Smooth muscle cell (in vitro differentiated cells): ENCODE measurements around the gene DEK. TPM values are rescaled to one million over a fixed set of nuclear protein-coding genes. Genes with fewer than 3 reads are reported as not detected.

Source experiments
- DNase-seq: peaks from one replicate; lab custom pipeline; 2025; ENCODE audit not compliant: unreplicated experiment; lab: John Stamatoyannopoulos, UW
- H2AFZ ChIP-seq: fragments of 200-600 bp; sonication (generic); 2 replicates; pipeline ENCODE4 v1.6.0; 2016; ENCODE audit warnings: antibody characterized with exemption, low read depth, mild to moderate bottlenecking
- H3F3A ChIP-seq: fragments of 200-600 bp; sonication (generic); 2 replicates; pipeline ENCODE4 v1.6.0; 2017; ENCODE audit warnings: antibody characterized with exemption, low read depth
- H3K27ac ChIP-seq: fragments of 200-600 bp; sonication (generic); 2 replicates; pipeline ENCODE4 v1.5.1; 2016; ENCODE audit warnings: low read depth, mild to moderate bottlenecking
- H3K27me3 ChIP-seq: fragments of 200-600 bp; sonication (generic); 2 replicates; pipeline ENCODE4 v1.6.1; 2016; ENCODE audit warnings: low read depth, mild to moderate bottlenecking
- H3K36me3 ChIP-seq: fragments of 200-600 bp; sonication (generic); 2 replicates; pipeline ENCODE4 v1.5.1; 2016; ENCODE audit warnings: low read depth
- H3K4me1 ChIP-seq: fragments of 200-600 bp; sonication (generic); 2 replicates; pipeline ENCODE4 v1.5.1; 2016; ENCODE audit warnings: low read depth
- H3K4me2 ChIP-seq: fragments of 200-600 bp; sonication (generic); 2 replicates; pipeline ENCODE4 v1.6.0; 2016; ENCODE audit warnings: mild to moderate bottlenecking
- H3K4me3 ChIP-seq: fragments of 200-600 bp; sonication (generic); 2 replicates; pipeline ENCODE4 v1.5.1; 2016; ENCODE audit warnings: mild to moderate bottlenecking
- H3K79me2 ChIP-seq: fragments of 200-600 bp; sonication (generic); 2 replicates; pipeline ENCODE4 v1.6.0; 2016; ENCODE audit warnings: low read depth, mild to moderate bottlenecking
- H3K9ac ChIP-seq: fragments of 200-600 bp; sonication (generic); 2 replicates; pipeline ENCODE4 v1.6.0; 2016; ENCODE audit warnings: low read depth
- H3K9me3 ChIP-seq: fragments of 200-600 bp; sonication (generic); replicated peaks from 2 replicates; pipeline ENCODE4 v1.5.1; 2016; ENCODE audit warnings: low read depth
- H4K20me1 ChIP-seq: fragments of 200-600 bp; sonication (generic); 2 replicates; pipeline ENCODE4 v1.6.0; 2016; ENCODE audit warnings: low read depth
- CTCF ChIP-seq: fragments of 200-600 bp; sonication (generic); IDR thresholded peaks from 2 replicates; pipeline ENCODE4 v1.5.1; 2017; ENCODE audit warnings: borderline replicate concordance, mild to moderate bottlenecking, antibody characterized with exemption; ENCODE audit not compliant: insufficient read depth, poor library complexity, severe bottlenecking
- WGBS: methylation state at CpG from one replicate; pipeline ENCODE4 v1.1.7; 2016; ENCODE audit warnings: low lambda C conversion rate; 5-methylcytosine and 5-hydroxymethylcytosine counted together
- polyA plus RNA-seq: library from polyadenylated mRNA; unstranded; fragments of >200 nt; fragmentation: Nextera tagmentation; extraction: Ambion mirVana; gene quantifications from 2 replicates; pipeline ENCODE4 v1.2.1, GENCODE V29; 2016
- total RNA-seq: library from RNA; depleted of rRNA; stranded (reverse); fragments of >200 nt; gene quantifications from 2 replicates; pipeline ENCODE4 v1.2.3, GENCODE V29; 2014

DEK gene
- total and polyA plus RNA-seq, 2 experiments from 2014 or later: 33.7 to 56.5 TPM

GRCh38 chr6:18186033-18186432, 78.3 kb downstream of the DEK start:
- WGBS: 63% methylated on average over 2 of the region's 2 CpGs
- H3K4me2 ChIP-seq: no peak overlapping the region
- no peaks in the 10 kb centered on the region for H3K9me3 ChIP-seq
- no peak overlapping the region for H2AFZ ChIP-seq
- no peaks in the 10 kb centered on the region for H3K79me2 ChIP-seq
- no peak for DNase-seq
- H4K20me1 ChIP-seq: no peaks in the 10 kb centered on the region
- no peaks in the 10 kb centered on the region for H3K27me3 ChIP-seq
- H3F3A ChIP-seq: no peaks in the 10 kb centered on the region
- no peaks in the 10 kb centered on the region for H3K4me1 ChIP-seq
- no peak overlapping the region for H3K4me3 ChIP-seq
- no peak for TF ChIP-seq CTCF
- H3K9ac ChIP-seq: no peak overlapping the region
- no peaks in the 10 kb centered on the region for H3K36me3 ChIP-seq
- H3K27ac ChIP-seq: no peak overlapping the region

- Histone ChIP-seq H3K79me2 (no peaks in the 10 kb centered on the region), H3K9ac (no peak overlapping the region), H3K27ac (no peak overlapping the region), H3F3A (no peaks in the 10 kb centered on the region), H3K4me3 (no peak overlapping the region), H3K9me3 (no peaks in the 10 kb centered on the region), H3K4me1 (no peaks in the 10 kb centered on the region), H3K4me2 (no peak overlapping the region), H2AFZ (no peak overlapping the region), H4K20me1 (no peaks in the 10 kb centered on the region), H3K27me3 (no peaks in the 10 kb centered on the region), H3K36me3 (no peaks in the 10 kb centered on the region)
- DNase-seq: no peak
- no peak for TF ChIP-seq CTCF
- WGBS: 63% methylated on average over 1 of the region's 1 CpG
Measured at GRCh38 chr6:18185624-18186023, 78.7 kb downstream of the DEK start.

GRCh38 chr6:18183766-18184165, 80.6 kb downstream of the DEK start:
- Histone ChIP-seq H3K4me1 (no peaks in the 10 kb centered on the region), H3K27me3 (no peaks in the 10 kb centered on the region), H3K9ac (no peak overlapping the region), H3K36me3 (no peaks in the 10 kb centered on the region), H3K4me3 (no peak overlapping the region), H3K27ac (no peak overlapping the region), H3K4me2 (no peak overlapping the region), H3K9me3 (no peaks in the 10 kb centered on the region), H4K20me1 (no peaks in the 10 kb centered on the region), H2AFZ (no peak overlapping the region), H3F3A (no peaks in the 10 kb centered on the region), H3K79me2 (no peaks in the 10 kb centered on the region)
- WGBS: 87% methylated on average over 4 of the region's 4 CpGs
- DNase-seq: no peak
- TF ChIP-seq CTCF: no peak

GRCh38 chr6:18182568-18182967, 81.8 kb downstream of the DEK start:
- H3K4me2 ChIP-seq: no peak overlapping the region

More at GRCh38 chr6:18182568-18182967, 81.8 kb downstream of the DEK start:
- no peak overlapping the region for H3K4me3 ChIP-seq
- H3K4me1 ChIP-seq: no peaks in the 10 kb centered on the region
- DNase-seq: no peak
- 95% methylated on average over 4 of the region's 4 CpGs for WGBS
- H4K20me1 ChIP-seq: no peaks in the 10 kb centered on the region
- no peak overlapping the region for H3K27ac ChIP-seq
- H3K36me3 ChIP-seq: no peaks in the 10 kb centered on the region
- no peaks in the 10 kb centered on the region for H3K9me3 ChIP-seq
- H3F3A ChIP-seq: no peaks in the 10 kb centered on the region
- no peak for TF ChIP-seq CTCF
- H3K27me3 ChIP-seq: no peaks in the 10 kb centered on the region
- H3K9ac ChIP-seq: no peak overlapping the region
- no peaks in the 10 kb centered on the region for H3K79me2 ChIP-seq
- H2AFZ ChIP-seq: no peak overlapping the region
